GM12865 (cell line): ENCODE measurements around the gene FHIT.

ENCODE experiments used
- DNase-seq: peaks from one replicate; pipeline ENCODE4 v3.0.0; 2010; ENCODE audit warnings: low read depth
- H3K4me3 ChIP-seq: 2 replicates; pipeline ENCODE4 v1.5.1; 2011; ENCODE audit warnings: mild to moderate bottlenecking, low read depth, low read length, control low read depth
- CTCF ChIP-seq: IDR thresholded peaks from 2 replicates; pipeline ENCODE4 v1.5.1; 2011; ENCODE audit warnings: low read length, control low read depth, low read depth, inconsistent platforms; ENCODE audit not compliant: insufficient read depth; ENCODE audit errors: missing control alignments

Gene FHIT

DNA sequence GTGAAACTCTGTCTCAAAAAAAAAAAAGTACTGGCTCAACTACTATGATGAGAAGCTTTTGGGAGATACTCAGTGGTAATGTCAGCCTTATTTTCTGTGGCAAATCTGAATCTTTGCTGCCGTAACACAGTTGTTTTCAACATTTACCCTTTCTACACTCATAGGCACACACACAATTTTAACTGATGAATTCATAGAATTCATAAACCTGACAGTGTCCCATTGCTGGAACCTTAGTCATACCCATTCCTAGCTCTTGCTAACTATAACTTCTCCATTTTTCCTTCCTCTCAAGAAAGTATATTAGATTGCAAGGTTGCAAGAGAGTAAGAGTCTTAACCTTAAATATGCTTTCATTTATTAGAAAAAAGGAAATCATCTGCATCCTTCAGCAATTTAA lies 496.6 kb downstream of the FHIT start:
- no peak for TF ChIP-seq CTCF
- DNase-seq = no peak
- H3K4me3 ChIP-seq = no peak overlapping the region

DNA sequence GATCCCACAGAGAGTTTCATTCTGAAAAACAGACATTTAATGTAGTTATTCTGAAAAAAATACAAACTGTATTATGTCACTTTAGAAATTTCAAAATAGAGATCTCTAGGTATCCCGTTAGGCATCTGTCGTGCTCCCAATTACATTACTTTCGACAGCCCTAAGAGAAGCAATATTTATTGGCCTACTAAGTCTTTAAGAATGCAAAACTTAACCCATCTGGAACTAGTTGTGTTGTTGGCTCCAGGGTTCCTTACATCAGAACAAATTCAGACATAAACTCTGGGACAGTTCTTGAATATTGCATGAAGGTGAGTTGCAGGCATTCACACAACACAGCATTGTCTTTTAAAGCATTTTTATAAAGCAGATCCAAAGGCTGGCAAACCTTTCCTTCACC lies 498.4 kb downstream of the FHIT start:
- H3K4me3 ChIP-seq = no peak overlapping the region
- no peak for DNase-seq
- no peak for TF ChIP-seq CTCF

- H3K4me3 ChIP-seq = no peak overlapping the region
- DNase-seq = no peak
- no peak for TF ChIP-seq CTCF
Observed at GRCh38 chr3:60746695-60747416, 504.4 kb downstream of the FHIT start.

DNA sequence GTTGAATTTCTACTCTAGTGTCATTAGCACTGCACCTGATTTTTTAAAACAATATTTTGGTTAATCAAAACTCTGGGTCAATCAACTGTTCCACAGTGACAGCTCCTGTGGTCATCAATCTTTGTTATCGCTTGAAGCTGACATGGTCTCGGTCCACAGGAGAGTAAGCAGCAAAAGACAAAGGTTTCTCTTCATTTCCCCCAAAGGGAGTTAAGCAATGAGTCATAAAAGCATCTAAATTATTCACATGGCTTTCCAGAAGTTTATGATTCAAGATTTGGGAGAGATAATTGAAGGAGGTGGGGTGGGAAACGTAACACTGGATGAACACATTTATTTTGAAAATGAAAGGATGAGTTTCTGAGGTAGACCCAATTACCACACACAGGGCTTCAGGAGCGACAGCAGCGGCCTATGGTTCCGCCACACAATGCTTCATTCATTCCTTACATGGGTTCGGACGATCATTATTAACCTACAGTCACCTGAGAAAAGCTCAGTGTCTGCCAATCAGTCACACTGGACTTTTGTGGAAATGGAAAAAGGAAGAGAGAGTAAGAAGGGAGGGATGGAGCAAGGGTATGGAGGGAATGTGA lies 505.1 kb downstream of the FHIT start:
- no peak for DNase-seq
- H3K4me3 ChIP-seq = no peak overlapping the region
- TF ChIP-seq CTCF = no peak

DNA sequence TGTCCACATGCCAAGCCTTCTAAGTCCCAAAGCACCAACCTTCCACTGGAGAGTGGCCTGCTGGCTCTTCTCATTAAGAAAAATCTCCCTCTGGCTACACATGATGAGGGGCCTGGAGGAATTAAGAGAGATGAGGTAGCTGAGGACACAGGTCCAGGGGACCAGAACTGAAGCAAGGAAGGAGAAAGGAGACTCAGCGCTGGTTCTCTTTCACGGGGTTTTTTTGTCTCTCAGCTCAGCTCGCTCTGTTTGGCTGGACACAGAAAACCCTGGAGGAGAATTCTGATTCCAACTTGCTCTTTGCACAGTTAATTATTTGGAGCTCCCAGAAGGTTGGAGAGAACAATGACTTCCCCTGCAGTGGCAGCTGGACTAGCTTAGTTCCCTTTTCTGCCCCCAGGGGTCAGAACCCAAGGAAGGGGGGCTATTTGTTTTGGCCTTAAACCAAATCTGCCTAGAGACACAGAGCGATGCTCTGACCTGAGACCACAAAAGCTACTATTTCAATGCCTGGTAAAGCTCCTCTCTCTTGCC lies 507.6 kb downstream of the FHIT start:
- TF ChIP-seq CTCF = no peak
- DNase-seq = no peak
- no peak overlapping the region for H3K4me3 ChIP-seq

DNA sequence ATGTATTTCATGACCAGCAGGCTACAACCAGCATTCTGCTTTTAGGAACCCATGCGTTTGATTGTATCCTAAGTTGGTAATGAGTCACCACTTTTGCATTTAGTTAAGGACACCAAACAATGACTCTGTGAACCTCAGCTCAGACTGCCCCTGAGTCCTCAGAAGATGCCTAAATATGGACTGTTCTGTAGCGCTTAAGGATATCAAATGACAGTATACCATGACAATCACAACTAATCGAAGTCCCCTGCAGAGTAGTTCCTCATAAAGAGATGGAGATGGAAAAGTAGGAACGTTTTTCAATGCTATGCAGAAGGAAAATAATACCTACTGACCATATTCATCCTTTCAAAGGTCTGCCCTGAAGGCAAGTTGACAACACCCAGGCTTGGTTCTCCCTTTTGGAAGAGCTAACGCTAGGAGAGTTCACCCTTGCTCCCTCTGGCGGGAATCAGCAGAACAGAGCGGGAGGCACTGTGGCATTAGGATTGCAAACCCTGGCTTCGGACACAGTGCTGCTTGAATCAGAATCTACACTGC lies 508.6 kb downstream of the FHIT start:
- TF ChIP-seq CTCF = no peak

More for the DNA sequence above, 508.6 kb downstream of the FHIT start:
- no peak for DNase-seq
- no peak overlapping the region for H3K4me3 ChIP-seq
